ENCODE results near the gene PTPRB.

The PTPRB gene

DNA sequence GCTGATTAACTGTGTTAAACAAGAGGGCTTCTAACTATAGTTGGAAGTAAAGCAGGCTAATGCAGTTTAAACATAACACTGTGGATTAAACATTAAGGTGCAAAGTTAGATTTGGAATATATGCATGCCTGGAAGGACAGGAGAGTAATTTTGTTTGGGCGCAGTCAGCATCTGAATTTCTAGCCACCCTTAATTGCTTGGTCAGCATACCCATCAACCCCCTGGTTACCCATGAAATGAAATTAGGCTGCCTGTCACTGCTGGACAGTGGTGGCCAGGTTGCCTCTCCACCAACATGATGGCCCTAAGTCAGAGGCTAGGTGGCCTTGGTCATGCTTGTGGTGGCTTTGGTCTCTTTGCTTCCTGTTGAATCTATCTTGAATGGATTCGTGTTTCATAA, 30.0 kb upstream of the PTPRB start:
- DNase-seq (ENCODE audit: extremely low read depth, low read depth): no peak
- no peak overlapping the region for H3K4me3 ChIP-seq (replicated peaks; ENCODE audit: low read depth, low read length)
- TF ChIP-seq, protein P1, sequence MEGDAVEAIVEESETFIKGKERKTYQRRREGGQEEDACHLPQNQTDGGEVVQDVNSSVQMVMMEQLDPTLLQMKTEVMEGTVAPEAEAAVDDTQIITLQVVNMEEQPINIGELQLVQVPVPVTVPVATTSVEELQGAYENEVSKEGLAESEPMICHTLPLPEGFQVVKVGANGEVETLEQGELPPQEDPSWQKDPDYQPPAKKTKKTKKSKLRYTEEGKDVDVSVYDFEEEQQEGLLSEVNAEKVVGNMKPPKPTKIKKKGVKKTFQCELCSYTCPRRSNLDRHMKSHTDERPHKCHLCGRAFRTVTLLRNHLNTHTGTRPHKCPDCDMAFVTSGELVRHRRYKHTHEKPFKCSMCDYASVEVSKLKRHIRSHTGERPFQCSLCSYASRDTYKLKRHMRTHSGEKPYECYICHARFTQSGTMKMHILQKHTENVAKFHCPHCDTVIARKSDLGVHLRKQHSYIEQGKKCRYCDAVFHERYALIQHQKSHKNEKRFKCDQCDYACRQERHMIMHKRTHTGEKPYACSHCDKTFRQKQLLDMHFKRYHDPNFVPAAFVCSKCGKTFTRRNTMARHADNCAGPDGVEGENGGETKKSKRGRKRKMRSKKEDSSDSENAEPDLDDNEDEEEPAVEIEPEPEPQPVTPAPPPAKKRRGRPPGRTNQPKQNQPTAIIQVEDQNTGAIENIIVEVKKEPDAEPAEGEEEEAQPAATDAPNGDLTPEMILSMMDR (IDR thresholded peaks at IDR 0.05; ENCODE audit: low read depth, low read length, missing control alignments): no peak

DNA sequence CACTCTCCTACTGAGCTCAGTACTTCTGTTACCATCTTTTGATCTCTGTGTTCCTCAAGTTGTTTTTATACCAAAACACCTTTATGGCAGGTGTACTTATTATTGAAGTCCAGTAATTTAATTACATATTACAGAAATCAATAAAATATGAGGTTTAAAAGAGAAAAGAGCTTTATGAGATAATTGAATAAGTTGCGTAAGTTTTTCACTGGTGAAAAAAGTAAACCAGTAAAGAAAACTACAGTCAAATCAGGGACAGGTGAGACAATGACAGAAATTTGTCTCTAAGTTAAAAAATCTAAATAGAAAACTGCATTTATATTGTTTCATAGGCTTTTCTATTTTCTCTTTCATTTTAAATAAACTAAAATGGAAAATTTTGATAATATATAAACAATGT, 29.1 kb upstream of the PTPRB start:
- no peak for DNase-seq (ENCODE audit: extremely low read depth, low read depth)
- TF ChIP-seq, protein P1 (IDR thresholded peaks at IDR 0.05; ENCODE audit: low read depth, low read length, missing control alignments): no peak
- H3K4me3 ChIP-seq (replicated peaks; ENCODE audit: low read depth, low read length): no peak overlapping the region

DNA sequence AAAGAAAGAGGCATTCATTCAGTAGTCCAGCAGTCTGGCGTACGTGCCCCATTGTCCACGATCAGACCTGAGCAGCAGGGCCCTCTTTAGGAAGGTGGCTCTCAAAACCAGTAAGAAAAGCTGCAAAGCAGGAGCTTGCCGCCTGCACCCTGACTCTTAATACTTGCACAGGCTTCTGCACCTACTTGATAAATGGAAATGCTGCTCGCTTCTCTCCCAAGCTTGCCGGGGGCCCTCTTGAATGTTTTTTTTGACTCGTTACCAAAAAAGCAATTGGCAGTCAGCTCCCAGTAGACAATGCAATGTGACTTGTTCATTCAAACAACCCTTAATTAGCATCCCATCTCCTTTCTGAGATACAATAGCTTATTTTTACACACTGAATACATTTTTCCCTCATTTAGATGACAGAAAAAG, 27.2 kb upstream of the PTPRB start:
- TF ChIP-seq, protein P1 (IDR thresholded peaks at IDR 0.05; ENCODE audit: low read depth, low read length, missing control alignments): no peak
- no peak overlapping the region for H3K4me3 ChIP-seq (replicated peaks; ENCODE audit: low read depth, low read length)
- no peak for DNase-seq (ENCODE audit: extremely low read depth, low read depth)

DNA sequence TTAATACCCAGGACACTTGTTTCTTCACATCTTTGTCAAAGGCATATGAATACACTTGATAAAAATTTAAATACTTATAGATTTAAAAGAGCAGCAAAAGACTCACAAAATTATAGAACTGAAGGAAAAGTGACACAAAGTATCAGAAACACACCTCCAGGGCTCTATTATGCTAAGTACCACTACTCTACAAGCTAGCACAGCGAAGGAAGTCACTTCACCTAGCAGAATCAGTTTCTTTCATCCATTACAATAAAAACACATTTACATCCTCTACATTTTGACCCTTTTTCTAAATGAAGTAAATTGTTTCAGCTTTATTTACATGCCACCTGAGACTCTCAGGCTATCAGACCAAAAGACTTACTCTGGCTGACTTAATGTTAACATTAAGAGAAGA, 26.6 kb upstream of the PTPRB start:
- TF ChIP-seq, protein P1 (IDR thresholded peaks at IDR 0.05; ENCODE audit: low read depth, low read length, missing control alignments): no peak
- DNase-seq (ENCODE audit: extremely low read depth, low read depth): no peak
- no peak overlapping the region for H3K4me3 ChIP-seq (replicated peaks; ENCODE audit: low read depth, low read length)

DNA sequence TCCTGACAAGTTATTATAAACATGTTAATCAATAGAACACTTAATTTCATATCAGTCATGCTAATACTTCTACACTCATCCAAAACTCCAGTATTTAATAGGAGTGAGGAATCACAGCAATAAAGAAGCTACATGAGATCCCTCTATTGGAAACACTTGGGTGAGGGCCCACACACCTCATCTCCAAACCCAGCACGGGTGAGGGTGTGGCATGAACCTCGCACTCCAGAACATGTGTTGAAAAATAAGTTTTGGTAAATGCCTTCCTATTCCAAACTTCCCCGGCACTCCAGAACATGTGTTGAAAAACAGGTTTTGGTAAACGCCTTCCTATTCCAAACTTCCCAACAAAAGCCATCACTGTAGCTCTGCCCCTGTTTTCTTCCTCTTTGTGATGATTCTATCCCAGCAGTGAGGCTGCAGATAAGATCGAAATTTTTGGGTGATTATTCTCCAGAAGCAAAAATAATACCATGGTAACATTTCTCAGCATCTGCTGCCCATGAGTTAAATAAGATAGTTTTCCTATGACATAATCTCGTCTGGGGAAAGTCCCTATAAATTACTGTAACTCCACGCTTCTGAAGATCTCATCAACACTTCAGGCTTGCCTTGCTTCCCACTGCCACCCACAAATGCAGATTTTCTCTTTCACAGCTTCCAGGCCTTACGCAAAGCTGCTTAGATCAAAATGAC, 24.4 kb upstream of the PTPRB start:
- no peak overlapping the region for H3K4me3 ChIP-seq (replicated peaks; ENCODE audit: low read depth, low read length)
- peak; percentile 76 for DNase-seq (ENCODE audit: extremely low read depth, low read depth)
- TF ChIP-seq, protein P1 (IDR thresholded peaks at IDR 0.05; ENCODE audit: low read depth, low read length, missing control alignments): no peak

DNA sequence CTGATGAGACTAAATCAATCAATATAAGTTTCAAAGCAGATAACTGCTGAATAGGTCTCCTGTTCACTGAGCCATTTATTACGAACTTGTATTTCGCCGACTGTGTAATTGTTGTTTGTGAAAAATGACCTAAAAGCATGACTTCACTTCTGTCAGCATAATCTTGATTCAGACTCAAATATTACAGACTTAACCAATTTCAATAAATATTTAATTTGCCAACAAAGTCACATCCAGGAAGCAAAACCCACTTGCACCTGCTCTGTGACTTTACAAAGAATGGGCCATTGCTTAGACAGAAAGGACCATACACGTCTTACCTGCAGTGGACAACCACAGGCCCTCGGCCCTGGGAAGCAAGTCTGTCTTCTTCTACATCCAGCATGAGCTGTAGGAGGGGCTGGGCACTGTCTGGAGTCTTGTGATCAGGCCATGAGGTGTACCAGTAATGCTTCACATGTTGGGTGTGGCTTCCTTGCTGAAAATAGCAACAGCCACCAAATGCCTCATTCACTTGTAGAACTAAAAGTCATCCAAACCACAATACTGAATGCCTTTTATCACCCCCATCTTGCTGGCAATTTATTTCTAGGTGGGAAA, 23.5 kb upstream of the PTPRB start:
- DNase-seq (ENCODE audit: extremely low read depth, low read depth): peak; percentile 74
- no peak overlapping the region for H3K4me3 ChIP-seq (replicated peaks; ENCODE audit: low read depth, low read length)
- TF ChIP-seq, protein P1 (IDR thresholded peaks at IDR 0.05; ENCODE audit: low read depth, low read length, missing control alignments): no peak
